Spleen (tissue), 7 donors: Measurements from ENCODE around the gene CEP170.
"Not testable (repeated sequence)": the region's sequence is repeated elsewhere in the genome, so short reads cannot be mapped to it uniquely, and the experiment has no call there.

Experiments
- POLR2A ChIP-seq, 3 donors: fragments of 450-650 bp; IDR thresholded peaks; one replicate each; pipeline ENCODE4 v1.5.1; 2017; ENCODE audit warnings: antibody characterized with exemption in 3 of 3, mild to moderate bottlenecking in 1 of 3
- POLR2AphosphoS5 ChIP-seq, 3 donors: sonication (generic); formaldehyde crosslinking; IDR thresholded peaks; one replicate each; pipeline ENCODE4 v1.5.1; 2017; ENCODE audit warnings: antibody characterized with exemption in 3 of 3
- TF ChIP-seq, protein P1 (sequence below), 11 experiments: fragments of 200-600 bp in 7 of 11; fragments of 450-650 bp in 4 of 11; sonication (generic) in 4 of 11; IDR thresholded peaks in 8 of 11; conservative IDR thresholded peaks in 3 of 11; 1 replicate in 7 of 11; 2 replicates in 4 of 11; pipeline versions ENCODE4 v1.4.0 to v1.8.0; 2016 to 2021; ENCODE audit warnings: antibody characterized with exemption in 11 of 11, inconsistent platforms in 4 of 11, mild to moderate bottlenecking in 1 of 11
- donor health status: DM: no; HTN: no; CAD: no; lungs with moderate emphysema.
- donor health status: DM: no; HTN: no; CAD: no.
- donor health status: DM: no; HTN: no; CAD: no.

- TF ChIP-seq, protein P1, sequence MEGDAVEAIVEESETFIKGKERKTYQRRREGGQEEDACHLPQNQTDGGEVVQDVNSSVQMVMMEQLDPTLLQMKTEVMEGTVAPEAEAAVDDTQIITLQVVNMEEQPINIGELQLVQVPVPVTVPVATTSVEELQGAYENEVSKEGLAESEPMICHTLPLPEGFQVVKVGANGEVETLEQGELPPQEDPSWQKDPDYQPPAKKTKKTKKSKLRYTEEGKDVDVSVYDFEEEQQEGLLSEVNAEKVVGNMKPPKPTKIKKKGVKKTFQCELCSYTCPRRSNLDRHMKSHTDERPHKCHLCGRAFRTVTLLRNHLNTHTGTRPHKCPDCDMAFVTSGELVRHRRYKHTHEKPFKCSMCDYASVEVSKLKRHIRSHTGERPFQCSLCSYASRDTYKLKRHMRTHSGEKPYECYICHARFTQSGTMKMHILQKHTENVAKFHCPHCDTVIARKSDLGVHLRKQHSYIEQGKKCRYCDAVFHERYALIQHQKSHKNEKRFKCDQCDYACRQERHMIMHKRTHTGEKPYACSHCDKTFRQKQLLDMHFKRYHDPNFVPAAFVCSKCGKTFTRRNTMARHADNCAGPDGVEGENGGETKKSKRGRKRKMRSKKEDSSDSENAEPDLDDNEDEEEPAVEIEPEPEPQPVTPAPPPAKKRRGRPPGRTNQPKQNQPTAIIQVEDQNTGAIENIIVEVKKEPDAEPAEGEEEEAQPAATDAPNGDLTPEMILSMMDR (IDR thresholded peaks at IDR 0.05 in 8 of 11, conservative IDR thresholded peaks at IDR 0.05 in 3 of 11): not testable (repeated sequence)
- not testable (repeated sequence) for TF ChIP-seq POLR2AphosphoS5, POLR2A (IDR thresholded peaks at IDR 0.05)
Observed at GRCh38 chr1:243105104-243105503, 150.0 kb downstream of the CEP170 start.
